Fibroblast of the aortic adventitia (primary cell): ENCODE data around the gene C1orf116. TPM values are rescaled to one million over a fixed set of nuclear protein-coding genes. Genes with fewer than 3 reads are reported as not detected.

ENCODE experiments used
- DNase-seq: peaks from one replicate; pipeline ENCODE4 v3.0.0-alpha.2; 2010; ENCODE audit warnings: low read depth
- H3K4me3 ChIP-seq: 2 replicates; pipeline ENCODE4 v1.5.1; 2011; ENCODE audit warnings: low read depth, mild to moderate bottlenecking, control low read depth, low read length, moderate library complexity
- CTCF ChIP-seq: IDR thresholded peaks from 2 replicates; pipeline ENCODE4 v1.5.1; 2011; ENCODE audit warnings: mild to moderate bottlenecking, low read length, control low read depth, inconsistent platforms; ENCODE audit not compliant: insufficient read depth
- total RNA-seq: library from RNA; depleted of rRNA; stranded (reverse); fragments of >200 nt; gene quantifications from 2 replicates; pipeline ENCODE4 v1.2.3, GENCODE V29; 2012; ENCODE audit warnings: low replicate concordance

C1orf116 gene
- total RNA-seq, 1 donor = under 0.01 TPM

GRCh38 chr1:207054491-207054890 lies 21.9 kb upstream of the C1orf116 start:
- no peak overlapping the region for H3K4me3 ChIP-seq
- TF ChIP-seq CTCF = no peak
- DNase-seq = no peak

- peak; percentile 24 for TF ChIP-seq CTCF
- peak; percentile 96 for DNase-seq
- peak within 1 kb of the TSS; percentile 82 for H3K4me3 ChIP-seq
Measured at GRCh38 chr1:207052911-207053769, 20.6 kb upstream of the C1orf116 start, which contains the start of gene PFKFB2. PFKFB2 (plus strand) TSS chr1:207053275; CDS start chr1:207054718, 1,443 bp downstream.

GRCh38 chr1:207051191-207051943 lies 18.8 kb upstream of the C1orf116 start, which contains the start of gene YOD1:
YOD1 (minus strand) TSS chr1:207051208; CDS start chr1:207051030, 178 bp downstream.
- DNase-seq = peak; percentile 55
- TF ChIP-seq CTCF = no peak
- H3K4me3 ChIP-seq = peak within 1 kb of the TSS; percentile 98

- peak overlapping the region; percentile 98 for H3K4me3 ChIP-seq
- peak; percentile 94 for DNase-seq
- TF ChIP-seq CTCF = no peak
Measured at GRCh38 chr1:207050480-207051190, 18.1 kb upstream of the C1orf116 start.

GRCh38 chr1:207049974-207050391 lies 17.4 kb upstream of the C1orf116 start:
- peak; percentile 87 for TF ChIP-seq CTCF
- peak overlapping the region; percentile 98 for H3K4me3 ChIP-seq
- peak; percentile 66 for DNase-seq

- peak overlapping the region; percentile 98 for H3K4me3 ChIP-seq
- no peak for DNase-seq
- no peak for TF ChIP-seq CTCF
Measured at GRCh38 chr1:207049514-207049913, 17.0 kb upstream of the C1orf116 start.
